Activated CD8-positive, alpha-beta memory T cell treated with anti-CD3 and anti-CD28 coated beads, Interleukin-2, amount 50 U/mL, for 48 hours (primary cell): Measurements from ENCODE around the gene PPARD.
"Not testable (repeated sequence)": the region's sequence is repeated elsewhere in the genome, so short reads cannot be mapped to it uniquely, and the experiment has no call there.

Experiments
- DNase-seq: peaks from one replicate; pipeline ENCODE4 v3.0.0-alpha.2; 2020

The PPARD gene

DNA sequence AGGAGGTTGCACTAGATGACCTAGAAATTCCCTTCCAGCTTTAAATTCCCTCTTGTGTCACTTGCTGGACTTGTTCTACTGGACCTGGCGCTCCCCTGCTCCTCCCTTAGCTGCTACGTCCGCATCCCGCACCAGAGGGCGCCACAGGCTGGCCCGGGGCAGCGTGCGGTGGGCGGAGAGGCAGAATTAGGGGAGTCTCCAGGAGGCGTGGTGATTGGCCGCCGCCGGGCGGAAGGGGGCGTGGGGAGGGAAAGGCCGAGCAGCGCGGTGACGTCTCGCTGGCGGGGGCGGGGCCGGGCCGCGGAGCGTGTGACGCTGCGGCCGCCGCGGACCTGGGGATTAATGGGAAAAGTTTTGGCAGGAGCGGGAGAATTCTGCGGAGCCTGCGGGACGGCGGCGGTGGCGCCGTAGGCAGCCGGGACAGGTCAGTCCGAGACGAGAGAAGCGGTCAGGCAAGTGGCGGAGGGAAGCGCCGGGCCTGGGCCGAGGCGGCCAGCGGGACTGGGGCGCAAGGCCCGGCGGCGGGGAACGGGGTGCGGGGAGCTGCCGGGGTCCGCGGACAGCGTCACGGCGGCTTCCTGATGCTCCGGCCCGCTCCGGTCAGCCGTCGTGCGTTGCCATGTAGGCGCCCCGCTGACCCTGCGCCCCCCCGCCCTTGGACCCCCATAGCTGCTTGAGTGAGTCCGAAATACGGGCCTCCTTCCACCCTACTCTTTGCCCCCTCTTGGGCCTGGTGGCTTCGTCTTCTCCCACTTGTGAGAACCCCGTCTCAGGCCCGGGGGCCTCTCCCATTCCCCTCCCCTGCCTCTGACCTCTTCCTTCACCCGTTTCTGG, at the start of gene PPARD:
PPARD (plus strand) TSS at position 301 of the 834 bp plus-strand sequence. CDS start 68,530 bp downstream, outside the sequence.
- DNase-seq = peak; percentile 99

DNA sequence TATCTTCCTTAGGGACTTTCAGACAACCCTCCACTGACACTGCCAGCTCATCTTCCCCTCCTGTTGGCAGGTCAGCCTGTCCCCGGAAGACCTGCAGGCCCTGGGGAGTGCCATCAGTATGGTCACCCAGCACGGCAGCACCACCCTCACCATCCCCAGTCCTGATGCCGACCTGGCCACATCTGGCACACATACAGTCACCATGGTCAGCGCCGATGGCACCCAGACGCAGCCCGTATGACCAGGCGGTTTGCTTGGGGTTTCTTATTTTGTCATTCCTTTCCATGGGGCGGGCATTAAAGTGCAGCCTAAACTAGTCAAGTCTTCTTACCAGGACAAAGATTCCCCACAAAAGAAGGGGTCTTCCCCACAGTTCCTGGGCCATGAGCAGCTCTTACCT, 48.7 kb upstream of the PPARD start:
- DNase-seq = no peak

DNA sequence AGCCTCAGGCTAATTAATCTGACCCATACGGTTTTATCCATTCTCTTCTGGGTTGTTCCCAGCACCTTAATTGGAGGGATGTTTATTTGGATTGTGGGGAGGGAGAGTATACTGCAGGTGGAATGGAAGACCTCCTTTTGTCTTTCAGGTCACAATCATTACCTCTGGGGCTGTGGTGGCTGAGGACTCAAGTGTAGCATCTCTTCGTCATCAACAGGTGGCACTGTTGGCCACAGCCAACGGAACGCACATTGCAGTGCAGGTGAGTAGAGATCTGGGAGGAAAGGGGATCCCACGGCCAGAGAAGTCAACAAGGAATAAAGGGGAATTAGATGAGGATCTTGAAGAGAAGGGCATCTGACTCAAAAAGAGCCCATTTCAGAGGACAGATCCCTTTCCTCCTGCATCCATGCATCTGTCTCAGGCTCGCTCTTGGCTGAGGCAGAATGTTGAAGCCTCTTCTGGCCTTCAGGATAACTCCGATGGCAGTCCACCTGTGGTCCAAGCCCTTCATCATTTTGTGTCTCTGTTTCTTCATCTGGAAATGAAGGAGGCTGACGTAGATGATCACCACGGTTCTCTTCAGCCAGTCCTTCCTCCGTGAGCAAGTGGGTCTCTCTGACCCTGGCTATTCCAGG, 47.9 kb upstream of the PPARD start:
- peak; percentile 65 for DNase-seq

DNA sequence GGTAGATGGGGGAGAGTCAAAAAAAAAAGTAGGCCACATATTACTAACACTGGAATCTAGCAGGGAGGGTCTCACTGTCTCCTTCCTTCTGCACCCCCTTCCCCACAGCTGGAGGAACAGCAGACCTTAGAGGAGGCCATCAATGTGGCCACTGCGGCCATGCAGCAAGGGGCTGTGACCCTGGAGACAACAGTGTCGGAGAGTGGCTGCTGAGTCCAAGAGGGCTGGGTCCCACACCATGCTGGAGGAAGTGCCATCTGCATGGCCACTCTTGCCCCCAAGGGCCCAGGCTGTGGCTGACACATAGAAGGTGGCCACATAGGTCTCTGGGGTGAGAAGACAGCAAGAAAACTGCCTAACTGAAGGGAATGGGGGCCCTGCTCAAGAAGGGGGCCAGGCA, 47.3 kb upstream of the PPARD start:
- DNase-seq = no peak

DNA sequence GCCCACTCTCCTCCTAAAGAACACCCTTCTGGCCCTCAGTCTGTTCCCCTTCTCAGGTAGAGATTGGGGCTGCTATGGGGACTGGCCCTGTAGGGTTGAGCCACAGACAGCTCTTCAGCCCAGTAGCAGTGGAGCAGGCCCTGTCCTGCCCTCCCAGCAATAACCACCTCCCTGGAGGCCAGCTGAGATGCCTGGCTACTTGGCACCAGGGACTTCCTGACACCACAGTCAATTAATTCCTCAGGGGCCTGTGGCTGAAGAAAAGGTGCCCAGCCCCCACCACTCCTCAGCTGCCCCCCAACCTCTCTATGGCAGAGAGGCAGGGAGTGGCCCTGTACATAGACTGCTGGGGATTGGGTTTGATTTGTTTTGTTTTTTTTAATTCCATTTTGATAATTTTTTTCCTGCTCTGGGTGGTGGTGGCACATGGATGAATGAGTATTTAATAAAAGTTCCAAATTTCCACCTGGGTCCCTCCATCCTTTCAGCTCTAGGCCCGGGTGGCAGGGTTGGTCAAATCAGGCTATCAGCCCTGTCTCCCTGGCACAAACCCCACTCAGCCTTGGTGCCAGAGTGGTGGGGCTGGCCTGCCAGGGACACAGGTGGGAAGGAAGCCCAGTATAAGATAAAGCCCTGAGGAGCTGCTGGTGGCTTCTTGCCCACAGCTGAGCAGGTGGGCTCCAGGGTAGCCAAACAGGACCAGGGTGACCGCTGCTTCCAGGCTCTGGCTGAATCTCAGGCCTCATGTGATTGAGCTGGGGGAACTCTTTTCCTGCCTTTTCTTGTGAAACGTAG, 46.6 kb upstream of the PPARD start:
- DNase-seq = no peak

DNA sequence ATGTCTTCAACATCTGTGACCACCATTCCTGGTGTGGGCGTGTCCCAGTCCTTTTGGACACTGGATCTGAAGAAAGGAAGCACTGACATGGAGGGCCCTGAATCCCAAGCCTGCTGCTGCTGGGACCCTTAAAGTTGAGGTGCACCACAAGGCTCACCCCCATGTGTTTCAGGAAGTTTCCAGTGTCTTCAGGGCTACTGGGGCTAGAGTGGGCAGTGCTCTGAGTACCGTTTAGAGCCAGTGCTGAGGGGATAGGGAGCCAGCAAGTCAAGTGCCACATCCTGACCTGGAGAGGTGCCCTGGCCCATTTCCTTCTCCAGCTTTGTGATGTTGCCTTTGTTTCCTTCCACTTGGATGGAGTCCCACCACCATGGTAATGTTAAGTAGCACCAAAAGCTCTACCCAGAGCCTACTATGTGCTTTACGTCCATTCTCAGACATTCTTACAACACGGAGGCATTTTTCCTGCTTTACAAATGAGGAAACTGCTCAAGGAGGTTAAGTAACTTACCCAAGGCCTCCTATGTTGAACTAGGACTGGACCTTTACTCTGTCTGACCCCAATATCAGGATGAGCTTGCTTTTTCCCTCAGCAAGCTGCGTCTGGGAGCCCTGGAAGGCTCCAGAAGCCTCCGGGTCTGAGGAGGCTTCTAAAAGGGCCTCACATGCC, 45.3 kb upstream of the PPARD start:
- DNase-seq = no peak

DNA sequence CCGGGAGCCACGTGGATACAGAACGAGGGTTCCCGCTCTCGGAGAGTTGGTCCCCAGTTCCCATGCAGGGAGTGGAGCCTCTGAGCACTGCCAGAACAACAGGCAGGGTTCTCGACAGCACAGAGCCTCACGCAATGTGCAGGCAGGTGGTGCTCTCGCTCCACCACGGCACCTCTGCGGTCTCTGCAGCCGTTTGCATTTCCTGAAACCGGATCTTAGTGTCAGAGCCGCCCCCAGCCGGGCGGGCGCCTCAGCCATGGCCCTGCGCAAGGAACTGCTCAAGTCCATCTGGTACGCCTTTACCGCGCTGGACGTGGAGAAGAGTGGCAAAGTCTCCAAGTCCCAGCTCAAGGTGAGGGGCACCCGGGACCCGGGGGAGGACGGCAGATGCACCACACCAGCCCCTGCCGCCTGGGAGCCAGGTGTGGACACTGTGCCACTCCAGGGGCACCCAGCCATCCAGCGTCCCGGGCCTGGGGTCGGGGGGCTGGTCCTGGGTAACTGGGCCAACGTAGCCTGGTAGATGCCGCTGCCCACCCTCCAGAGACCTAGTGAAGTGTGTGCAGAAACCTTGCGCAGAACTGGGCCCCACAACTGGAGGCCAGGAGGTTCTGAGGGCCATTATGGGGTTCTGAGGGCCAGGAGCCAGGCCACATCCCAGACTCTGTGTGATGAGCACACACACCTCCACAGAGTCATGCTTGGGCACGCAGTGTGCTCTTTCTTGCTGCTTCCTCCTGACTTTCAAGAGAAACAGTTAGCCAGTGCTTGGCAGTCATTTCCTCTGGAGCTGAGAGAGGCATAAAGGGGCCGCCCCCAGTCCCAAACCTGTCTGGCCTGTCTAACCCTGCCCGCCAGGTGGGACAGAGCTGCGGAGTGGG, 44.5 kb upstream of the PPARD start, which contains the start of gene DEF6:
DEF6 (plus strand) TSS at position 218 of the 881 bp plus-strand sequence; CDS start at position 257, 39 bp downstream.
- peak; percentile 90 for DNase-seq

DNA sequence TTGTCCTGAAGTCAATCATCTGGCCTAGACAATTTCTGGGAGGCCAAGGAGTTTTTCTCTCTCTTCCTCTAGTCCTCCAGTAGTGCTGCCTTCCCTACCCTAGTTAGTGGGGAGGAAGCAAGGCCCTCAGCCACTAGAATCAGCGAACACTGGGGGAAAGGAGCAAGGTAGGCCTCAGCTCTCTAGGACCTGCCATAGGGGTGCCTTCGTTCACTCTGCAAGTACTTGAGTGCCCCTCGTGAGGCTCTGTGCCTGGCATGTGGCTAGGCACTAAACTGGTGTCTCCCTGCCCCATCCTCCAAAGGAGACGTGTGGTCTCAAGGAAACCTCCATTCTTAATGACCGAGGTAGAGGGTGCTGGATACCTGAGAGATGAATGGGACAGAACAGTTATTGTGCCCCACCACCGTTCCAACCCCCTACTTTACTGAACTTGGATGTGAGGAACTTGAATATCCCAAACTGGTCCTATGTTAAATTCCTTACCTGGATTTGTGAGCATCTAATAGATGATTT, 43.7 kb upstream of the PPARD start:
- no peak for DNase-seq

DNA sequence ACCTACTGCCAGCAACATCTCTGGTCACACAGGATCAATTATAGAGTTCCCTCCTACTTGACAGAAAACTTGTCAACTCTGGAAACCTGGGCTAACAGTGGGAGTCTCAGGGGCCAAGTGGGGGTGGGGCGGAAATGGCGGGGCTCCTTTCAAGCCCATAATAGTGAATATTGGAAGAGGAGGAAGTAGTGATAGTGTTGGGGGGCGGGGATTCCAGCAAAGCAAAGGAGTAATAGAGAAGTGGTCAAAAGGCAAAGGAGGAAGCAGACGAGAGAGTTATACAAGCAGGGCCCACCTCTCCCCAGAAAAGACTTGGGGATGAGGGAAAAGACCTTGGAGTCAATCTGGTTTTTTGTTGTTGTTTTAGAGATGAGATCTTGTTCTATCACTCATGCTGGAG, 42.7 kb upstream of the PPARD start:
- DNase-seq = peak; percentile 61

DNA sequence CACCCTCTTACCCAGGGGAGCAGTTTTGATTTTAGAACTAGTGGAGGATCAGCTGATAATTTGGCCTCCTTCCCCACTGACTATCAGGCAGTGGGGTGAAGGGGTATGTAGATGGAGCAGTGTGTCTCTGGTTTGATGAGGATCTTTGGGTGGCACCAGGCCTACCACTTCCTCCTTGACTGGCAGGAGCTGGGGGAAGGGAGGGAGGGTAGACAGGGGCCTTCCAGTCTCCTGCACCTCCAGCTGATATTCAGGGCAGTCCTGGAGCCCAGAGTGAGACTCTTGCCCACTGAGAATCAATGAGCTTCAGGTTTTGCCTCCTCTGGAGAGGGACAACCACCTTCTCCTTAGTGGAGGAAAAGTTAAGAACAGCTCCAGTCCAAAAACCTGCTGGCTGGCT, 41.5 kb upstream of the PPARD start:
- no peak for DNase-seq

DNA sequence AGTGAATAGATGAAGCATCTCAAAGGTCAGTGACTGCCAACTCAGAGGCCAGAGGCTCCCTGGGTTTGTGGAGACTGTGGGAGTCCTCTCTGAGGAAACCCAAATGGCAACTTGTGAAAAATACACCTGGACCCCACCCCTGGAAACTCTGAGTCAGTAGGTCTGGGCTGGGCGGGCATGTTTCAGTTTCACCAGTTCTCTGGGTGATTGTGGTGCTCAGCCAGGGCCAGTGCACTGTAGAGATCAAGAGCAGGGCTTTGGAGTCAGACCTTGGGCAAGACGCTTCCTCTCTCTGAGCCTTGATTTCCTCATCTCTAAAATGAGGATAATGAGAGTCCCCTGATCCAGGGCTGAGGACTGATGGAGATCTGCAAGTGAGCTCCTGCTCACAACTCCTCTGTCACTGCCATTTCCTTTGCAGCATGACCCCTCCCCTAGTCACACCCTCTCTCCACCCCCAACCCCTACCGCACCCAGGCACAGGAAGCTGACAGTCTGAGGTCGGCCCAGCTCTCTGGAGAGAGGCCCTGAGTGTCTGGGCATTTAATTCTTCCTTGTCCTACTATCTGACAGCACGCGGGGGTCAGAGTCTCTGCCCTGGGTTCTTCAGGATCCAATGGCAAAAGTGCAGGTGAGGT, 39.6 kb upstream of the PPARD start:
- DNase-seq = peak; percentile 87

DNA sequence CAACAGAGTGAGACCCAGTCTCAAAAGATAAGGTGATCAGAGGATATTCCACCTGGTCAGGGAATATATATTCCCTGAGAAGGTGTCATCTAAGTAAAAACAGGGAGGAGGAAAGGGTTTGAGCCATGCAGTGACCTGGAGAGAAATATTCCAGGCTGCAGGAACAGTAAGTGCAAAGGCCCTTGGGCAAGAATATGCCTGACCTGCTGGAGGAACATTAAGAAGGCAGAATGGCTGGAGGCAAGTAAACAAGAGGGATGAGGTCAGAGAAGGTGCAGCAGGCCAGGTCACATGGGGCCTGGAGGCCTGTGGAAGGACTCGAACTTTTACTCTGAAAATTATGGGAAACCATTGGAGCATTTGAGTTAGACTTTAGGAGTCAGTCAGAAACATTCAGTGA, 38.1 kb upstream of the PPARD start:
- DNase-seq = no peak

DNA sequence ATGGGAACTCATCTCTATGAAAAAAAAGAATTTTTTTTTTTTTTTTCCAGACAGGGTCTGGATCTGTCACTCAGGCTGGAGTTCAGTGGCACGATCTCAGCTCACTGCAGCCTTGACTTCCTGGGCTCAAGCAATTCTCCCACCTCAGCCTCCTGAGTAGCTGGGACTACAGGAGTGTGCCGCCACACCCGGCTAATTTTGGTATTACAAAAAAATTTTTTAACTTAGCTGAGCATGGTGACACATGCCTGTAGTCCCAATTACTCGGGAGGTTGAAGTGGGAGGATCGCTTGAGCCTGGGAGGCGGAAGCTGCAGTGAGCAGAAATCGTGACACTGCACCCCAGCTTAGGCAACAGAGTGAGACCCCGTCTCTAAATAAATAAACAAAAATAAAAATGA, 37.2 kb upstream of the PPARD start:
- DNase-seq = no peak

DNA sequence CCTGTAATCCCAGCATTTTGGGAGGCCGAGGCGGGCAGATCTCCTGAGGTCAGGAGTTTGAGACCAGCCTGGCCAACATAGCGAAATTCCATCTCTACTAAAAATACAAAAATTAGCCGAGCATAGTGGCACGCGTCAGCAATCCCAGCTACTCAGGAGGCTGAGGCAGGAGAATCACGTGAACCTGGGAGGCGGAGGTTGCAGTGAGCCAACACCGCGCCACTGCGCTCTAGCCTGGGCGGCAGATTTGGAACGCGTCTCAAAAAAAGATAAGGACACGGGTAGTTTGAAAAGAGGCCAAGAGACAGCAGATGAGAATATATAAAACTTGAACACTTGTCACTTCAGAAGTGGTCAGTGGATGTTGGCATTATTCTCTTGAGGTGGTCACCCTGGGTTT, 35.2 kb upstream of the PPARD start:
- DNase-seq = not testable (repeated sequence)

DNA sequence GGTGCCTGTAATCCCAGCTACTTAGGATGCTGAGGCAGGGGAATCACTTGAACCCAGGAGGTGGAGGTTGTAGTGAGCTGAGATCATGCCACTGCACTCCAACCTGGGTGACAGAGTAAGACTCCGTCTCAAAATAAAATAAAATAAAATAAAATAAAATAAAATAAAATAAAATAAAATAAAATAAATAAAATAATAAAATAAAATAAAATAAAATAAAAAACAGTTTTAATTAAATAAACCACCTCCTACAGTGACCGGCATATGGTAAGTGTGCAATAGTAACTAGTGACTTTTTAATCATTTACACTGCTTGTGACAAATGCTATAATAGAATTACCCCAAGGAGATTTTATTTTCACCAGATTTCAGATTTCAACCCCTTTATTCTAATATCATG, 33.8 kb upstream of the PPARD start:
- DNase-seq = not testable (repeated sequence)

DNA sequence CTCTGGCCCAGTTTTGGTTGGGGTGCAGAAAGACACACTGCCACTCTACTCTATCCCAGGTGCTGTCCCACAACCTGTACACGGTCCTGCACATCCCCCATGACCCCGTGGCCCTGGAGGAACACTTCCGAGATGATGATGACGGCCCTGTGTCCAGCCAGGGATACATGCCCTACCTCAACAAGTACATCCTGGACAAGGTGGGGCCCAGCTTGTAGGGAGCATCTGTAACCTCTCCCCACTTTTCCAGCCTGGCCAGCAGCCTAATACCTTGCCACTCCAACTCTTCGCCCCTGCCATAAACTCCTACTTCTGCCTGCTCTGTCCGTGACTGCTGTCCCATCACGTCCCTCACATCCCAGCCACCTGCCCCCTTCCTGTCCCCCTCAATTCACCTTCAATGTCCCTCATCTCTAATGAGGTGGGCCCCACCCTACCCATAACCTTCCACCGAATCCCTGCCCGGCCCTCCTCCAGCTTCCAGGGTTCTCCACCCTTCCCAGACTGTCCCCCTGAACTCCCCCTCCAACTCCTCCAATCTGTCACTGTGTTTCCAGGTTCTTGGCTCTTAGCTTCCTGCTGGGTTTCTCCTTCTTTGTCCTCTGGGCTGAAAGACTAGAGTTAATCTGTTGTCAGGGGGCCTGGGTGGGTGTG, 32.6 kb upstream of the PPARD start:
- DNase-seq = peak; percentile 43

DNA sequence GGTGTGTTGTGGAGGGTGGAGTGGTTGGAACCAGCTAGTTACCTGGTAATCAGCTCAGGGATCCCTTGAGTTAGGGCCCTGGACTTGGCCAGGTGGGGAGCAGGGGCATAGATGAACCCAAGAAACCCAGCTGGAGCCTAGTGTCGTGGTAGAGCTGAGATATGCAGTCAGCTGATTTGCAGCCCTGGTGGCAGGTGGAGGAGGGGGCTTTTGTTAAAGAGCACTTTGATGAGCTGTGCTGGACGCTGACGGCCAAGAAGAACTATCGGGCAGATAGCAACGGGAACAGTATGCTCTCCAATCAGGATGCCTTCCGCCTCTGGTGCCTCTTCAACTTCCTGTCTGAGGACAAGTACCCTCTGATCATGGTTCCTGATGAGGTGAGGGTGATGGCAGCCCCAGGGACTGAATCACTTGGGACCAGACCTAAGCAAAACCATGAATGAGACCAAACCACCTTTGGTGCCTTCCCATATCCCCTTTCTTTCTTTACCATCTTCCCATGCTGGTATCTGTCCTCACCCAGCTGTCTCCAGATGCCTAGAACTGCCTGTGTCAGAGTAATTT, 32.0 kb upstream of the PPARD start:
- peak; percentile 66 for DNase-seq

DNA sequence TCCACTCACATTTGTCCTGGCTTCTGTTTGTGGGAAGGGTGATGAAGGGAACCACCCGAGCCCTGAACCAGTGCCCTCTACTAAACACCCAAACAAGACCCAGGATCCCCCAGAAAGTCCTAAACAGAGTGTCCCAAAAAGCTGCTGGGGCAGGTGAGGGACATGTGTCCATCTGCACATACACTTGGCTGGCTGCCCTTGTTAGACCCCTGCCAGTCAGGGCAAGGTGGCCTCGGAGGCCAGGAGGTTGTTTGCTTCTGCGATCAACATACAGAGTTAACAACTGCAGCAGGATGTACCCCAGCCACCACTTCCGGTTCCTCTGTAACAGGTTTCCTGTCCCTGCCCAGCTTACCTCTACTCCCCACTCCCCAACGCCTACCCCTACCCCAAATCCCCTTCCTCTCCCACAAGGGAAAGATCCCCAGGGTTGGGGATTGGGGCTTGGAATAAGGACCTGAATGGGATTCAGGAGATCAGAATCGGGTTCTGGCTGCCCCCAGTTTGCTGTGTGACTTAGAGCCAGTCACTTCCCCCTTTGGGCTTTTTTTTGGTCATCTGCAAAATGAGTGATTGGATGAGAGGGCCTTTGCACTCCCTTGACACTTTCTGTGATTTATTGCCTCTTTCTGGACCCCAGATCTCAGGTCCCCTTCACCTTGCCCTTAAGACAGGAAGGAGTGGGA, 30.8 kb upstream of the PPARD start:
- DNase-seq = peak; percentile 71

DNA sequence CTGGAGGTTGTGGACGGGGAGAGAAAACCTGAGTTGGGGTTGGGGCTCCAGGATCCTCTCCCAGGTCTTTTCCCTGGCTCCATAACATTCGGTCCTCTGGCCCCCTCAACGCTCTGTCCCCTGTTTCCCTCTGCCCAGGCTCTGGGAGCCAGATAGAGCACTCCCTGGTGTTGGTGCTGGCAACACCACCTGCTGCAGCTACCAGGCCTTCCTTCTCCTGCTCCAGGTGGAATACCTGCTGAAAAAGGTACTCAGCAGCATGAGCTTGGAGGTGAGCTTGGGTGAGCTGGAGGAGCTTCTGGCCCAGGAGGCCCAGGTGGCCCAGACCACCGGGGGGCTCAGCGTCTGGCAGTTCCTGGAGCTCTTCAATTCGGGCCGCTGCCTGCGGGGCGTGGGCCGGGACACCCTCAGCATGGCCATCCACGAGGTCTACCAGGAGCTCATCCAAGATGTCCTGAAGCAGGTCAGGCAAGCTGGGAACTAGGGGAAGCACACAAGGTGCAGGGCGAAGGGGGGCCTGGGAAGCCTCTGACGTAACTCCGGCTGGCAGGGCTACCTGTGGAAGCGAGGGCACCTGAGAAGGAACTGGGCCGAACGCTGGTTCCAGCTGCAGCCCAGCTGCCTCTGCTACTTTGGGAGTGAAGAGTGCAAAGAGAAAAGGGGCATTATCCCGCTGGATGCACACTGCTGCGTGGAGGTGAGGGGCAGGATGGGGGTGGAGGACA, 30.1 kb upstream of the PPARD start:
- peak; percentile 53 for DNase-seq
